ENCODE results near the gene XCL2.

DNA sequence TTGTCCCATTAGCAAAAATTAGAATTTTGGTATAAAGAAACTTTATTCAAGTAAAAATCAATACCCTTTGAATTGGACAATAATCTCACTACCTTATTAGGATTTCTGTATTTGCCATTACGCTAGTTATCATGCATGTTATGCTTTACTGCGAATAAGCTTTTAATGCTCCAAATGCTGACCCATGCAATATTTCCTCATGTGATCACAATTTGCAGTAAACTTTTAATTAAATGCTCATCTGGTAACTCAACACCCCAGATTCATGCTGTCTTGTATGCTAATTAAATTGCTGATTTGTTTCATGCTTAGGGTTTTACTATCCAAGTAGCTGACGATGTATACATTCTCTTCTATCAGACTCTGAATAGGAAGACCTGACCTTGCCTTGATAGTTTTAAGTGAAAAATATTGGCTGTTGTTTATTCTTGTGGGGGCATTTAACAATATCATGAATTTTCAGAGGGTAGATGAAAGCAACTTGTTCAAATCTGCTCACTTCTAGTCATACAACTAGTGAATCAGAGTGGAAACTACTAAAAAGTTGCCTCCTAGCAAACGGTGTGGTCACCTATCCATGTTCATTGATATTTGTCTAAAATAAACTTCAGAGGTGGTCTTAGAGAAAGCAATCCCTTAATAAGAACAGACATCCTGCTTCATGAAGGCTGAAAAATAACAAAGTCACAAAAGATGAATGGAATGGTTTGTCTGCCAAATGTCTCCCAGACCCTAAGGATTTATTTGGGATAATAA, 38.2 kb upstream of the XCL2 start:
- TF ChIP-seq POLR2AphosphoS5 (IDR thresholded peaks at IDR 0.05; ENCODE audit: low read depth, low read length): no peak
- TF ChIP-seq SPI1 (IDR thresholded peaks at IDR 0.05; ENCODE audit: low read depth, low read length): no peak
- no peak for TF ChIP-seq POLR2A (IDR thresholded peaks at IDR 0.05; ENCODE audit: low read depth, low read length)
